Gastroesophageal sphincter (tissue), 3 donors: ENCODE results near the gene PDE3A.
"Not testable (repeated sequence)": the region's sequence is repeated elsewhere in the genome, so short reads cannot be mapped to it uniquely, and the experiment has no call there.

Source experiments
- CTCF ChIP-seq, 4 experiments: fragments of 200-600 bp in 2 of 4; fragments of 450-650 bp in 2 of 4; sonication (generic) in 1 of 4; IDR thresholded peaks; one replicate each; pipeline ENCODE4 v1.5.1; 2017 to 2019; ENCODE audit warnings: antibody characterized with exemption in 4 of 4, mild to moderate bottlenecking in 2 of 4, moderate library complexity in 2 of 4
- EP300 ChIP-seq: sonication (generic); formaldehyde crosslinking; IDR thresholded peaks from one replicate; pipeline ENCODE4 v1.6.1; 2017; ENCODE audit warnings: antibody characterized with exemption, mild to moderate bottlenecking
- POLR2A ChIP-seq, 2 donors: fragments of 450-650 bp; IDR thresholded peaks; one replicate each; pipeline ENCODE4 v1.6.1; 2017; ENCODE audit warnings: antibody characterized with exemption in 2 of 2, mild to moderate bottlenecking in 2 of 2, moderate library complexity in 1 of 2

GRCh38 chr12:20552586-20552985, 184.2 kb downstream of the PDE3A start:
- TF ChIP-seq CTCF (IDR thresholded peaks at IDR 0.05); EP300; POLR2A (IDR thresholded peaks at IDR 0.05): not testable (repeated sequence)
